ENCODE data around the gene TMEM109.
A peak's percentile ranks its signal among the peaks of the same experiment; 100 is the strongest.

- TF ChIP-seq CTCF (IDR thresholded peaks at IDR 0.05; ENCODE audit: control extremely low read depth in 1 of 3, insufficient read depth in 1 of 3, low read depth in 1 of 3, low read length in 3 of 3), result no peak
- no peak for TF ChIP-seq POLR2AphosphoS5 (IDR thresholded peaks at IDR 0.05; ENCODE audit: low read depth, low read length)
- TF ChIP-seq, protein P1, sequence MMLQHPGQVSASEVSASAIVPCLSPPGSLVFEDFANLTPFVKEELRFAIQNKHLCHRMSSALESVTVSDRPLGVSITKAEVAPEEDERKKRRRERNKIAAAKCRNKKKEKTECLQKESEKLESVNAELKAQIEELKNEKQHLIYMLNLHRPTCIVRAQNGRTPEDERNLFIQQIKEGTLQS (IDR thresholded peaks at IDR 0.05; ENCODE audit: insufficient read depth, low read depth, low read length), result no peak
- TF ChIP-seq EZH2 (IDR thresholded peaks at IDR 0.05; ENCODE audit: low read depth, low read length, severe bottlenecking), result peak; percentile 23
These were observed 11.2 kb downstream of the TMEM109 start for GRCh38 chr11:60924906-60925853.
